DMS53 treated with DMSO at 0.1 percent for 48 hours (cell line): ENCODE results near the gene TRIM46.
A peak's percentile ranks its signal among the peaks of the same experiment; 100 is the strongest.
"Not testable (repeated sequence)": the region's sequence is repeated elsewhere in the genome, so short reads cannot be mapped to it uniquely, and the experiment has no call there.

Experiments used
- DNase-seq: peaks from one replicate; lab custom pipeline; 2025; ENCODE audit not compliant: unreplicated experiment; lab: John Stamatoyannopoulos, UW

The TRIM46 gene

GRCh38 chr1:155202731-155203515 lies 29.3 kb downstream of the TRIM46 start:
- no peak for DNase-seq

GRCh38 chr1:155205035-155205434 lies 31.4 kb downstream of the TRIM46 start:
- DNase-seq: no peak

GRCh38 chr1:155205969-155206593 lies 32.4 kb downstream of the TRIM46 start:
- DNase-seq: no peak

GRCh38 chr1:155206891-155207805 lies 33.5 kb downstream of the TRIM46 start:
- DNase-seq: peak; percentile 80

DNA sequence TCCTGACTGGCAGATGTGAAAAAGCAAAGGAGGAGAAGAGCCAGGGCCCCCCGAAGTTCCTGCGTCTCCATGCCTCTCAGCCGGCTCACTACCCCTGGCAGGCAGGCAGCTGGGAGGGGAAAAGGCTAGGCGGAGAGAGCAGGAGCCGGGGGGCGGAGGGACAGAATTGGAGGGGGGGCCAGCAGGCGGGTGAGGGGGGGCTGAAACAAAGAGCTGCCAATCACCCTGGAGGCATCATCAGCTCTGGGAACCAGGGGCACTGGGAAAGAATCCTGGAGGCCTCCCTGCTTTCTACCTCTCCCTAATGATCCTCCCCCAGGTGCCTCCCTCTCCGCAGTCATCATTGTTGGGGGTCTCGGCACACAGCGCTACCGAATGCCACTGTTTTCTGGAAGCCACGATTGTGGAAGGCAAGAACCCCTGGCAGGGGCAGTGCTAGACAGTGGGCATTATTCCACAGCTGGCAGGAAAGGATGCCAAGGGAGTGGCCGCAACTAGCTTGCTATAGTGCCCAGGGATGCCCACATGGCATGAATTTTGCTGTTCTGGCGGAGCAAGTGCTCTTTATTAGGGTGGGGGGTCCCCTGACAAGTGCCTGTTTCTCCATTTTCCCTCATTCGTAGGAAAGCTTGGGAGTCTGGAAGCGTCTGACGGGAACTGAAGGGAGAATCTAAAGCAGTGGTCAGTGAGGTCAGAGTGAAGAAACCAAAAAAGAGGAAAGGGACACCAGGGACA lies 34.3 kb downstream of the TRIM46 start, which contains the start of gene THBS3:
Gene THBS3, minus strand, starts transcription at position 92 of the 735 bp plus-strand sequence. Its CDS starts 21 bp downstream, at position 71.
- peak; percentile 63 for DNase-seq

- peak; percentile 63 for DNase-seq
Measured at GRCh38 chr1:155208541-155209311, 35.1 kb downstream of the TRIM46 start, which contains the start of gene MTX1. Gene MTX1 (plus strand): TSS chr1:155208695. CDS start chr1:155208805, 110 bp downstream.

DNA sequence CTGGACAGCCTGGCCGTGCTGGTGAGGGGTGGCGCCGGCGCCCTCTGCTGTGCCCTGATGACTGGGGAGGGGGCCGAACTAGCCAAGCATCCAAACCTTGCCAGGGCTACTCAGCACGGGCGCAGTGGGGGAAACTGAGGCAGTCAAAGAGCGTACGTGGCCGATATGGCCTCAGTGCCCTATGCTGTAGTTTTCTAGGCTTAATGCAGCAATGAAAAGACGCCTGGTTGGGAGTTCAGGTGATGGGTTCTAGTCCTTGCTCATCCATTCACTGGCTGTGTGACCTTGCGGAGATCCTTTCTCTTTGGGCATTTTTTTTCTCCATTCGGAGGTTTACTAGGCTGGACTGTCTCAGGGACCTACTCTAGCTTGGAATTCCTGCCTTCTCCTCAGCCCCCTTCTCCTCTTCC lies 35.7 kb downstream of the TRIM46 start:
- no peak for DNase-seq

GRCh38 chr1:155210314-155211104 lies 36.9 kb downstream of the TRIM46 start:
- DNase-seq: no peak

- DNase-seq: not testable (repeated sequence)
Measured at GRCh38 chr1:155211381-155212050, 37.9 kb downstream of the TRIM46 start.

DNA sequence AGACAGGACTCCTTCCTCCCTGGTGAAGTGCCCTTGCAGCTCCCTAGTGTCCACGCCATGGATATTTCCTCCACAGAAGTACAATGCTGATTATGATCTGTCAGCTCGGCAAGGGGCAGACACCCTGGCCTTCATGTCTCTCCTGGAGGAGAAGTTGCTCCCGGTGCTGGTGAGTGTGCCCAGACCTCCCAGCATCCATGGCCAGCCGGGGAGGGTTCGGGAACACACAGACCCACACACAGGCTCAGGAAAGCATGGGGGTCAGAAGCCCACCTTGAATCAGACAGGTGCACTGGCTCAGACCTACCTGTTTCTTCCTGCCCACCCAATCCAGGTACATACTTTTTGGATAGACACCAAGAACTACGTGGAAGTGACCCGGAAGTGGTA lies 38.4 kb downstream of the TRIM46 start:
- DNase-seq: not testable (repeated sequence)

- DNase-seq: not testable (repeated sequence)
Measured at GRCh38 chr1:155214702-155215101, 41.1 kb downstream of the TRIM46 start.

GRCh38 chr1:155218854-155219591 lies 45.4 kb downstream of the TRIM46 start:
- DNase-seq: peak; percentile 78

DNA sequence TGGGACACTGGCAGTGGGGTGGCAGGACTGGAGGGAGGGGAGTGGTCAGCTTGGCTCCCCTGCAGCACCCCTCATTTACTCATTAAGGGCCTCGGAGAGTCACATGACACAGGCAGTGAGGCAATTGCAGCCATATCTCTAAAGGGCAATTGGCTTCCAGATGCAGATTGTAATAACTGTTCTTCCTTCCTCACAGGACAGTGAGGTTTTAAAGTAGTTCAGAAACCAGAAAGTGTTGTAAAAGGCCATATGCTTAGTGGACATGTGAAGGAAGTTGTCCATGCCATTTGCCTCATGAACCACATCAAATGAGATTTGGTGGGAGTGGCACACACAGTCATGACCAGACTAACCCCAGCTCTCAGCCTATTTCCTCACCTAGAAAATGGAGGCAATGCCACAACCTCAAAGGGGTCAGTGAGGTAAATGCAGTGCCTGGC lies 46.0 kb downstream of the TRIM46 start:
- peak; percentile 52 for DNase-seq

DNA sequence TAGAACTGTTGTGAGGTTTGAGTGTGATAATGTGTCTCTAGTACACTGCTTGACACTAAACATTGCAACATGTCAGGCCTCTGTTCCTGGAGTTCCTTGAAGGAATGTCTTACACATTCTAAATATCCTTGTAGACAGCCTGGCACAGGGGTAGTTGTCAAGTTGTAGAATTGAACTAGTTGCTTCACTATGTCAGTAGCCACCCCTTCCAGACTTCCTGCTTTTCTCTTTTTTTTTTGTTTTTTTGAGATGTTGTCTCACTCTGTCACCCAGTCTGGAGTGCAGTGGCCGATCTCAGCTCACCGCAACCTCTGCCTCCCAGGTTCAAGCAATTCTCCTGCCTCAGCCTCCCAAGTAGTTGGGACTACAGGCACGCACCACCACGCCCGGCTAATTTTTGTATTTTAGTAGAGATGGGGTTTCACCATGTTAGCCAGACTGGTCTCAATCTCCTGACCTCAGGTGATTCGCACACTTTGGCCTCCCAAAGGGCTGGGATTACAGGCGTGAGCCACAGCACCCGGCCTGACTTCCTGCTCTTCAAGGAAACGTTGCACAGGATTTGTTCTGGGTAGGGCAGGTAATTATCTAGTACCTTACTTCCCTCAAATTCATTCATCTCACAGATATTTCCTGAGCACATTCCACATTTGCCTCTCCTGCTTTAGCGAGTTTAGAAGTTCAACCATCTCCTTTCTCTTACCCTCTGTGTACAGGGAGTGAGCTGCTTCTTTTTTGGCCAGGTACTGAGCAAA lies 46.7 kb downstream of the TRIM46 start:
- not testable (repeated sequence) for DNase-seq

GRCh38 chr1:155223047-155223446 lies 49.4 kb downstream of the TRIM46 start:
- no peak for DNase-seq

DNA sequence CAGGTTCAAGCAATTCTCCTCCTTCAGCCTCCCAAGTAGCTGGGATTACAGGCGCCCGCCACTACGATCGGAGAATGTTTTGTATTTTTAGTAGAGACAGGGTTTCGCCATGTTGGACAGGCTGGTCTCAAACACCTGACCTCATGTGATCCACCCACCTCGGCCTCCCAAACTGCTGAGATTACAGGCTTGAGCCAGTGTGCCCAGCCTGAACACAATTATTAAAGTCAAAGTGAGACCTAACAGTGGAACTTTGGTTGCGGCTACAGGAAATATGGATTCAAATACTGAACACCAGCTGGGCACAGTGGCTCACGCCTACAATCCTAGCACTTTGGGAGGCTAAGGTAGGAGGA lies 51.7 kb downstream of the TRIM46 start:
- not testable (repeated sequence) for DNase-seq
